SH-SY5Y (cell line): ENCODE measurements around the gene XYLB.

Experiments
- GATA2 ChIP-seq: IDR thresholded peaks from 2 replicates; pipeline ENCODE4 v1.6.1; 2011; ENCODE audit warnings: mild to moderate bottlenecking, low read depth, low read length
- GATA3 ChIP-seq: IDR thresholded peaks from 2 replicates; pipeline ENCODE4 v1.6.1; 2011; ENCODE audit warnings: low read depth, mild to moderate bottlenecking, low read length, moderate library complexity

- TF ChIP-seq GATA2 (no peak), GATA3 (no peak)
Measured at GRCh38 chr3:38371541-38372213, 25.1 kb downstream of the XYLB start.
